K562 (cell line): Measurements from ENCODE around the gene NHSL2. TPM values are rescaled to one million over a fixed set of nuclear protein-coding genes. Genes with fewer than 3 reads are reported as not detected.
A peak's percentile ranks its signal among the peaks of the same experiment; 100 is the strongest.
"Not testable (repeated sequence)": the region's sequence is repeated elsewhere in the genome, so short reads cannot be mapped to it uniquely, and the experiment has no call there.

Experiments used
- ATAC-seq: fragments of 200-7000 bp; cut with Tn5 transposase; 3 replicates; pipeline ENCODE4 v1.9.1; 2020; ENCODE audit warnings: moderate library complexity
- BruUV-seq: library from RNA; stranded (reverse); fragments of 400-500 nt; replicated peaks from 2 replicates; lab custom pipeline; 2021; lab: Mats Ljungman, UMichigan
- CTCF ChIA-PET: fragments of 300-600 bp; formaldehyde crosslinking; extraction: SDS; loops from one replicate; lab custom pipeline; 2021; ENCODE audit warnings: low intra/inter-chr PET ratio; lab: Yijun Ruan, JAX
- POLR2A ChIA-PET: fragments of 300-600, 350-650 bp; sonication (Branson Sonifier 250); formaldehyde crosslinking; extraction: SDS; loops from one replicate; lab custom pipeline; 2021; ENCODE audit warnings: antibody characterized with exemption, inconsistent platforms; lab: Yijun Ruan, JAX
- DNase-seq, 4 experiments: peaks; one replicate each; pipeline versions ENCODE4 v3.0.0 to v3.0.0-alpha.2; 2011 to 2018; ENCODE audit warnings: low spot score in 3 of 4, mixed read lengths in 3 of 4; ENCODE audit errors: extremely low read depth in 1 of 4
- FAIRE-seq: peaks from 2 replicates; lab custom pipeline; 2011; peaks lifted over from hg19 to GRCh38; lab: Jason Lieb, UNC
- H2AFZ ChIP-seq: 2 replicates; pipeline ENCODE4 v1.6.0; 2011; ENCODE audit warnings: low read depth, low read length, control low read depth, inconsistent platforms
- H3K27ac ChIP-seq: fragments of 200-600 bp; 3 replicates; pipeline ENCODE4 v1.8.0; 2011; ENCODE audit warnings: low read depth, mild to moderate bottlenecking, control low read depth, inconsistent platforms, low read length, moderate library complexity, mixed read lengths; ENCODE audit errors: extremely low read depth
- H3K27me3 ChIP-seq, 2 experiments: fragments of 300-600 bp in 1 of 2; 2 replicates in 1 of 2; 3 replicates in 1 of 2; pipeline versions ENCODE4 v1.6.0 to v1.8.0; 2011; ENCODE audit warnings: inconsistent platforms in 2 of 2, low read length in 2 of 2, mild to moderate bottlenecking in 1 of 2, mixed read lengths in 1 of 2, moderate library complexity in 1 of 2; ENCODE audit not compliant: control insufficient read depth in 2 of 2, insufficient read depth in 2 of 2
- H3K36me3 ChIP-seq: fragments of 300-600 bp; 3 replicates; pipeline ENCODE4 v1.8.0; 2011; ENCODE audit warnings: mild to moderate bottlenecking, low read length, inconsistent platforms; ENCODE audit not compliant: control insufficient read depth, insufficient read depth
- H3K4me1 ChIP-seq, 2 experiments: fragments of 200-600 bp in 1 of 2; replicated peaks in 1 of 2; 2 replicates in 1 of 2; 3 replicates in 1 of 2; pipeline versions ENCODE4 v1.5.1 to v1.8.0; 2011; ENCODE audit warnings: inconsistent platforms in 2 of 2, low read length in 2 of 2, mild to moderate bottlenecking in 1 of 2, mixed read lengths in 1 of 2, moderate library complexity in 1 of 2; ENCODE audit not compliant: control insufficient read depth in 2 of 2, insufficient read depth in 2 of 2
- H3K4me2 ChIP-seq: 2 replicates; pipeline ENCODE4 v1.6.1; 2011; ENCODE audit warnings: low read length, control low read depth, inconsistent platforms, mixed read lengths; ENCODE audit not compliant: insufficient read depth
- H3K4me3 ChIP-seq: fragments of 200-600 bp; sonication (generic), shearing (Covaris generic); 2 replicates; pipeline ENCODE4 v1.5.1; 2016; ENCODE audit warnings: control low read depth, inconsistent platforms
- H3K79me2 ChIP-seq: fragments of 200-600 bp; 3 replicates; pipeline ENCODE4 v1.8.0; 2011; ENCODE audit warnings: low read length, inconsistent platforms; ENCODE audit not compliant: control insufficient read depth, insufficient read depth
- H3K9ac ChIP-seq, 2 experiments: 2 replicates each; pipeline versions ENCODE4 v1.6.0 to v1.6.1; 2011; ENCODE audit warnings: low read depth in 2 of 2, low read length in 2 of 2, control low read depth in 1 of 2, inconsistent platforms in 1 of 2, mild to moderate bottlenecking in 1 of 2, mixed read lengths in 1 of 2; ENCODE audit not compliant: insufficient read depth in 1 of 2
- H3K9me1 ChIP-seq: one replicate; pipeline ENCODE4 v1.6.0; 2011; ENCODE audit warnings: inconsistent platforms, mild to moderate bottlenecking, low read length, moderate library complexity; ENCODE audit not compliant: control insufficient read depth, insufficient read depth
- H3K9me3 ChIP-seq: replicated peaks from 2 replicates; pipeline ENCODE4 v1.5.1; 2011; ENCODE audit warnings: low read depth, low read length, inconsistent platforms; ENCODE audit not compliant: control insufficient read depth, insufficient read depth
- H4K20me1 ChIP-seq: replicated peaks from 2 replicates; pipeline ENCODE4 v1.6.1; 2011; ENCODE audit warnings: low read length, inconsistent platforms, mixed read lengths; ENCODE audit not compliant: control insufficient read depth, insufficient read depth
- TOE1 ChIP-seq, 2 experiments: fragments of 450-650 bp in 1 of 2; sonication (generic) in 1 of 2; formaldehyde crosslinking in 1 of 2; IDR thresholded peaks; 2 replicates each; pipeline versions ENCODE4 v1.7.1 to v1.8.0; 2016 to 2022; ENCODE audit warnings: borderline replicate concordance in 2 of 2, mild to moderate bottlenecking in 2 of 2, antibody characterized with exemption in 1 of 2, inconsistent platforms in 1 of 2, low read depth in 1 of 2, missing genetic modification reagents in 1 of 2, moderate library complexity in 1 of 2
- YY1 ChIP-seq, 3 experiments: IDR thresholded peaks; 2 replicates each; pipeline ENCODE4 v1.6.1; 2011; ENCODE audit warnings: low read length in 2 of 3, mild to moderate bottlenecking in 2 of 3, moderate library complexity in 2 of 3, borderline replicate concordance in 1 of 3, control low read depth in 1 of 3, low read depth in 1 of 3; ENCODE audit not compliant: insufficient read depth in 3 of 3, insufficient replicate concordance in 2 of 3, control insufficient read depth in 1 of 3, insufficient read length in 1 of 3; ENCODE audit errors: extremely low read depth in 1 of 3
- ZNF146 ChIP-seq: IDR thresholded peaks from one replicate; pipeline ENCODE4 v1.6.1; 2018; ENCODE audit warnings: missing compliant biosample characterization; ENCODE audit not compliant: unreplicated experiment
- WGBS: fragments of 100-300 bp; shearing (Covaris generic); methylation state at CpG from one replicate; pipeline ENCODE4 v1.1.6; 2016; ENCODE audit warnings: low coverage, mixed read lengths; ENCODE audit not compliant: insufficient coverage; ENCODE audit errors: missing lambda C conversion rate; 5-methylcytosine and 5-hydroxymethylcytosine counted together
- in situ Hi-C: fragments of 300-500 bp; cut with MboI; formaldehyde crosslinking; loops from 4 replicates; pipeline ENCODE4 v1.15.0; 2018; ENCODE audit warnings: inconsistent platforms, mixed read lengths
- intact Hi-C: fragments of 100-400 bp; cut with micrococcal nuclease; formaldehyde crosslinking; loops from 2 replicates; pipeline ENCODE4 v1.14.2; 2022
- polyA plus RNA-seq, 8 experiments: library from polyadenylated mRNA; depleted of rRNA in 4 of 8; stranded (reverse) in 5 of 8; unstranded in 3 of 8; fragments of >200 nt; fragmentation: Nextera tagmentation in 2 of 8; fragmentation: Illumina TruSeq in 1 of 8; extraction: Ambion mirVana in 2 of 8; extraction: Trizol in 1 of 8; gene quantifications; 2 replicates each; pipeline versions ENCODE4 v1.2.1 to v1.2.3, GENCODE V29; 2011 to 2014; ENCODE audit warnings: inconsistent platforms in 1 of 8, missing spikeins in 1 of 8
- total RNA-seq, 7 experiments: library from RNA; depleted of rRNA in 6 of 7; stranded (reverse); fragments of >200 nt in 6 of 7; fragmentation: Illumina TruSeq in 2 of 7; extraction: Trizol in 2 of 7; gene quantifications; 2 replicates each; pipeline versions ENCODE4 v1.2.1 to v1.2.3, GENCODE V29; 2011 to 2021; ENCODE audit warnings: low replicate concordance in 1 of 7

The NHSL2 gene
- total and polyA plus RNA-seq, 9 of the 15 experiments (the other 6 are each of a cell fraction or from before 2014, with no cell fraction given), result 0.02 TPM; not detected in 8

DNA sequence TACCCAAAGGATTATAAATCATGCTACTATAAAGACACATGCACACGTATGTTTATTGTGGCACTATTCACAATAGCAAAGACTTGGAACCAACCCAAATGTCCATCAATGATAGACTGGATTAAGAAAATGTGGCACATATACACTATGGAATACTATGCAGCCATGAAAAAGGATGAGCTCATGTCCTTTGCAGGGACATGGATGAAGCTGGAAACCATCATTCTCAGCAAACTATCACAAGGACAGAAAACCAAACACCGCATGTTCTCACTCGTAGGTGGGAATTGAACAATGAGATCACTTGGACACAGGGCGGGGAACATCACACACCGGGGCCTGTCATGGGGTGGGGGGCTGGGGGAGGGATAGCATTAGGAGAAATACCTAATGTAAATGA, 265.6 kb downstream of the NHSL2 start:
- H3K27ac ChIP-seq, H3K4me2 ChIP-seq, DNase-seq, H3K4me1 ChIP-seq, H3K4me3 ChIP-seq, FAIRE-seq, in situ Hi-C loops, H3K9me3 ChIP-seq, BruUV-seq, CTCF ChIA-PET, H3K9me1 ChIP-seq, H3K27me3 ChIP-seq, POLR2A ChIA-PET, ATAC-seq, intact Hi-C loops, H4K20me1 ChIP-seq, H3K9ac ChIP-seq, H2AFZ ChIP-seq, H3K79me2 ChIP-seq, H3K36me3 ChIP-seq: not testable (repeated sequence)
- peak; percentile 34 for TF ChIP-seq ZNF146 (CRISPR knock-in tag)
- WGBS, result no CpG with 5 or more reads among the region's 5 CpGs

DNA sequence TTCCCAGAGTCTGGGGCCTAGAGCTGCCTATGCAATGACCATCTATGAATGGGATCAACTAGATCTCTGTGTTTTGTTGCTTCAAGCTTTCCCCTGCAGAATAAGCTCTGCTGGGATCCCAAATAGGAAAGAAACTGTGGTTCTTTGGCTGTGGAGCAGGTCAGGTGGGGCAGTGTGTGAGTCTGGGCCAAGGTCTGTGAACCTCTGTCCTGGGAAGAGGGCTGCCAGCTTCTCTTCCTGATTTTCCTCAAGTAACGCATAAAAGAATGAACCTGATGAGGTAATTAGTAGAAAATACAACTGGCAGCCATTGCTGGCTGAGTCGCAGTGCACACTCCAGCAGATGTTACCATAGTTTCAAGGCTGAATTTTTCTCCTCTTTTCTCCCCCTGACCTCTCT, 266.3 kb downstream of the NHSL2 start:
- Histone ChIP-seq H2AFZ (no peak overlapping the region), H3K36me3 (no peaks in the 10 kb centered on the region), H3K9ac (no peak overlapping the region), H3K9me3 (no peaks in the 10 kb centered on the region), H3K79me2 (peaks cover 4% of the 10 kb centered on the region), H3K4me2 (no peak overlapping the region), H3K27ac (no peak overlapping the region), H3K27me3 (no peaks in the 10 kb centered on the region), H3K4me3 (no peak overlapping the region), H3K4me1 (peaks cover 0 to 7% of the 10 kb centered on the region in 2 experiments; a peak in 3 of 5 replicates), H4K20me1 (no peaks in the 10 kb centered on the region), H3K9me1 (no peaks in the 10 kb centered on the region)
- POLR2A ChIA-PET, result interaction anchor here (0.6 kb wide), 1 partner anchor 19 kb away, joined by 3 read pairs; no protein-coding TSS in a partner anchor
- in situ Hi-C loops (no loop called here), intact Hi-C loops (no loop called here)
- TF ChIP-seq TOE1 (IDR thresholded peaks at IDR 0.05; ENCODE audit: borderline replicate concordance) (no peak), TOE1 (CRISPR knock-in tag; IDR thresholded peaks at IDR 0.05; ENCODE audit: borderline replicate concordance, low read depth) (no peak), YY1 (IDR thresholded peaks at IDR 0.05; ENCODE audit: borderline replicate concordance in 1 of 3, control insufficient read depth in 1 of 3, extremely low read depth in 1 of 3, insufficient read depth in 3 of 3, insufficient read length in 1 of 3, insufficient replicate concordance in 2 of 3, low read depth in 1 of 3, low read length in 2 of 3) (peak in 1 of 3 experiments; percentile 9)
- no peak for ATAC-seq
- CTCF ChIA-PET, result no interaction called here
- BruUV-seq, result no TSS peak
- FAIRE-seq, result no peak
- 100% methylated on average over 1 of the region's 2 CpGs for WGBS
- DNase-seq, result no peak
